Psoas muscle (tissue), 8 donors: ENCODE results near the gene ZBTB44. TPM values are rescaled to one million over a fixed set of nuclear protein-coding genes. Genes with fewer than 3 reads are reported as not detected.
A peak's percentile ranks its signal among the peaks of the same experiment; 100 is the strongest.
"Not testable (repeated sequence)": the region's sequence is repeated elsewhere in the genome, so short reads cannot be mapped to it uniquely, and the experiment has no call there.

Experiments
- ATAC-seq, 4 donors: fragments of 200-7000 bp; cut with Tn5 transposase; one replicate each; pipeline ENCODE4 v1.9.1; 2020; ENCODE audit warnings: moderate library complexity in 3 of 4, mild to moderate bottlenecking in 2 of 4
- DNase-seq, 2 donors: peaks; one replicate each; pipeline ENCODE4 v3.0.0-alpha.2; 2020
- H3K27ac ChIP-seq: fragments of 200-600 bp; one replicate; pipeline ENCODE4 v1.8.0; 2022
- H3K27me3 ChIP-seq, 3 donors: fragments of 200-600 bp in 1 of 3; one replicate each; pipeline versions ENCODE4 v1.6.1 to v1.8.0; 2013 to 2022; ENCODE audit warnings: low read length in 2 of 3, mild to moderate bottlenecking in 2 of 3, moderate library complexity in 1 of 3; ENCODE audit not compliant: insufficient read depth in 3 of 3
- H3K36me3 ChIP-seq, 2 donors: fragments of 200-600 bp in 1 of 2; one replicate each; pipeline versions ENCODE4 v1.6.1 to v1.8.0; 2013 to 2022; ENCODE audit warnings: low read depth in 1 of 2, mild to moderate bottlenecking in 1 of 2, moderate library complexity in 1 of 2; ENCODE audit not compliant: insufficient read depth in 1 of 2
- H3K4me1 ChIP-seq: fragments of 200-600 bp; one replicate; pipeline ENCODE4 v1.8.0; 2022
- H3K4me3 ChIP-seq: fragments of 200-600 bp; one replicate; pipeline ENCODE4 v1.8.0; 2022; ENCODE audit warnings: mild to moderate bottlenecking
- H3K9me3 ChIP-seq: fragments of 200-600 bp; one replicate; pipeline ENCODE4 v1.8.0; 2022
- WGBS, 3 donors: extraction: QIAGEN DNeasy Blood & Tissue Kit; methylation state at CpG; one replicate each; pipeline versions ENCODE4 v1.1.6 to v1.1.7; 2013; 5-methylcytosine and 5-hydroxymethylcytosine counted together
- intact Hi-C, 2 donors: fragments of 100-400 bp; cut with DNase I; formaldehyde crosslinking; loops; one replicate each; pipeline versions ENCODE4 v1.11.0 to v1.14.2; 2022
- polyA plus RNA-seq, 3 donors: library from polyadenylated mRNA; stranded (reverse); fragments of 200-250 nt; gene quantifications; one replicate each; pipeline ENCODE4 v1.2.3, GENCODE V29; 2013
- total RNA-seq, 4 donors: library from RNA; stranded (reverse); fragmentation: NEBNext Ultra II Directional in 2 of 4; extraction: Animal tissue kit (Norgen Biotek cat#: 25700) in 2 of 4; gene quantifications; one replicate each; pipeline versions ENCODE4 v1.2.1 to v1.2.4, GENCODE V29; 2021 to 2023
- TF ChIP-seq, protein P1 (sequence below): fragments of 200-600 bp; IDR thresholded peaks from one replicate; pipeline ENCODE4 v1.8.0; 2022; ENCODE audit warnings: antibody characterized with exemption
- donor health status: healthy with polysubstance abuse.
- donor health status: DM: no; HTN: no; CAD: no; lungs with moderate emphysema.
- donor health status: Bipolar disorder and iron deficiency.
- donor health status: healthy.
- donor health status: DM: yes; HTN: yes; CAD: no.
- donor health status: DM: no; HTN: no; CAD: no.
- donor health status: DM: no; HTN: no; CAD: no.
- donor health status: DM: yes; HTN: yes; CAD: no.

ZBTB44 gene
- total and polyA plus RNA-seq, 7 donors, result 8.6 to 77.2 (median 58.6) TPM

DNA sequence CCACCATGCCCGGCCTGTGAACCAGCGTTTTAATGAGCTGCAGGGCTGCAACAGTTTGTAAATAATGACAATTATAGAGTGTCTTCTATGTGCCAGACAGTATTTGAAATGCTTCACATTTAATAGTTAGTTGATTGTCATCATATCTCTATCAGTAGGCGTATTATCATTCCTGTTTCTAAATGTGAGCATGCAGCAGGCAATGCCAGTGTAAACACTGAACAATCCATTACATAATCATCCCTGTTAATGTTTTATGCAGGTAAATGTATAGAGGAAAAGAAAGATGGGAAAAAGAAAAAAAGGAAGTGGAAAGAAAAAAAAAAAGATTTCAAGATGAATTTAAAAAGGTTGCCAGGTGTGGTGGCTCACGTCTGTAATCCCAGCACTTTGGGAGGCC, 52.3 kb downstream of the ZBTB44 start:
- no peaks in the 10 kb centered on the region for H3K9me3 ChIP-seq
- H3K27ac ChIP-seq, result no peak overlapping the region
- ATAC-seq, result no peak
- no peak for DNase-seq
- intact Hi-C loops, result no loop called here
- TF ChIP-seq, protein P1, sequence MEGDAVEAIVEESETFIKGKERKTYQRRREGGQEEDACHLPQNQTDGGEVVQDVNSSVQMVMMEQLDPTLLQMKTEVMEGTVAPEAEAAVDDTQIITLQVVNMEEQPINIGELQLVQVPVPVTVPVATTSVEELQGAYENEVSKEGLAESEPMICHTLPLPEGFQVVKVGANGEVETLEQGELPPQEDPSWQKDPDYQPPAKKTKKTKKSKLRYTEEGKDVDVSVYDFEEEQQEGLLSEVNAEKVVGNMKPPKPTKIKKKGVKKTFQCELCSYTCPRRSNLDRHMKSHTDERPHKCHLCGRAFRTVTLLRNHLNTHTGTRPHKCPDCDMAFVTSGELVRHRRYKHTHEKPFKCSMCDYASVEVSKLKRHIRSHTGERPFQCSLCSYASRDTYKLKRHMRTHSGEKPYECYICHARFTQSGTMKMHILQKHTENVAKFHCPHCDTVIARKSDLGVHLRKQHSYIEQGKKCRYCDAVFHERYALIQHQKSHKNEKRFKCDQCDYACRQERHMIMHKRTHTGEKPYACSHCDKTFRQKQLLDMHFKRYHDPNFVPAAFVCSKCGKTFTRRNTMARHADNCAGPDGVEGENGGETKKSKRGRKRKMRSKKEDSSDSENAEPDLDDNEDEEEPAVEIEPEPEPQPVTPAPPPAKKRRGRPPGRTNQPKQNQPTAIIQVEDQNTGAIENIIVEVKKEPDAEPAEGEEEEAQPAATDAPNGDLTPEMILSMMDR, result no peak
- H3K27me3 ChIP-seq, result no peaks in the 10 kb centered on the region
- H3K4me1 ChIP-seq, result peaks cover 16% of the 10 kb centered on the region
- WGBS, 3 donors, result 74 to 89% (median 79%) methylated on average over 4 of the region's 4 CpGs
- H3K4me3 ChIP-seq, result no peak overlapping the region
- H3K36me3 ChIP-seq, result peaks cover 3 to 27% of the 10 kb centered on the region in 2 donors

DNA sequence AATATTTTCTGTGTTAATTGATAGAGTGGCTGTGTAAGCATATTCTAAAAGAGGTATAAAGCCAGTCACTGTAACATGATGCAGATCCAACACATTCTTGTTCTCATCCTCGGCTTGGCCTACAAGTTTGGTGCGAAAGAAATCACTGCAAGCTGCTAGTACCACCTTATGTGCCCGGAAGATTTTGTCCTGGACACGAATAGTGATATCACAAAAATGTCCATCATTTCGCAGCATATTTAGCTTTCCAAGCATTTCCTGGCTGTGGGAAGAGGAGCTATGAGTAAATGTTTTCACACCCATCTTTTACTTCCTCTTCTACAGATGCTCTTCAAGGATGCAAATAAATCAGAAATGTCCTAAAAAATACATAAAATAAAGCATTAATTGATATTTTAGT, 53.1 kb downstream of the ZBTB44 start:
- Histone ChIP-seq H3K27ac (no peak overlapping the region), H3K4me1 (peaks cover 16% of the 10 kb centered on the region), H3K27me3 (no peaks in the 10 kb centered on the region), H3K4me3 (no peak overlapping the region), H3K9me3 (no peaks in the 10 kb centered on the region), H3K36me3 (peaks cover 3 to 21% of the 10 kb centered on the region in 2 donors)
- intact Hi-C loops, result no loop called here
- TF ChIP-seq, protein P1, result no peak
- DNase-seq (no peak), ATAC-seq (peak in 1 of 4 donors; percentile 43)
- WGBS, 3 donors, result 33 to 55% (median 35%) methylated on average over 5 of the region's 5 CpGs

DNA sequence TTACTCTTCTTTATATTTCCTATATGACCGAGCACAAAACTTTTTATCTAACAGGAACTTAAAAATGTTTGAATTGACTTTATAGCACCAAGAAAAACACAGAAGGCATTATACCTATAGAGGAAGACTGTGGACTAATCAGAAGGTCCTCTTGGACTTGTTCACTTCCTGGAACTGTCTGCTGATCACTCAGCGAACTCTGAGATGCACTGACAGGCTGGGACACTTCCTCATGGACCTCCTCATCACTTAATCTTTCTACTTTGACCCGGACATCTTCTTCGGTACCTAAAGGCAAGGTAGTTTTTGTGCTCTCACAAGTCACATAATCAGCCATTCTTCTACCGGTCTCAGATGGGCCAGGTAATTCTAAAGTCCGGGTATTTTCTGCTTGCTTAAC, 54.0 kb downstream of the ZBTB44 start:
- Histone ChIP-seq H3K27ac (no peak overlapping the region), H3K4me1 (peaks cover 12% of the 10 kb centered on the region), H3K4me3 (no peak overlapping the region), H3K9me3 (no peaks in the 10 kb centered on the region), H3K27me3 (no peaks in the 10 kb centered on the region), H3K36me3 (peaks cover 3 to 16% of the 10 kb centered on the region in 2 donors)
- intact Hi-C loops, result no loop called here
- TF ChIP-seq, protein P1, result no peak
- WGBS, 3 donors, result 93 to 95% (median 94%) methylated on average over 6 of the region's 6 CpGs
- no peak for ATAC-seq
- no peak for DNase-seq

DNA sequence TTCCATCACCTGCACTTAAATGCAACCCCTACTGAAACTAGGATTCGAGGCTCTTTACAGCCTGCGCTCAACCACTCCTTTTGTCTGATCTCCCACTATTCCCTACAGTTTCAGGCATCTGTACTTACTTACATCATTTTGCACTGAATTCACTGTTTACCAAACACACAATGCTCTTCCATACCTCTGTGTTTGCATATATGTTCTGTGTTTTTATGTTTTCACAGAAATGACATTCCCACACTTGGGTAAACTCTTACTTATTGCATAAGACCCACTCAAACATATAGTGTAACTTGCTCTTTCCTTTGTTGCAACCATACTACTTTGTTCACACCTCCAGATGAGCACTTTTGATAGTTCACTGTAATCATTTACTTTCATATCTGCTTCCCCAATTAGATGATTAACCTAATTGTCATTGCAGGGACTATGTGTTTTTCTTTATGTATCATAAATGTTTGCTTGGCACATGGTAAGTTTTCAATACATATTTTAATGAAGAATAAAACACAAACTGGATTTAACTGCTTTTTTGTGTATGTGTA, 54.6 kb downstream of the ZBTB44 start:
- 97 to 100% (median 97%) methylated on average over 2 of the region's 2 CpGs for WGBS, 3 donors

DNA sequence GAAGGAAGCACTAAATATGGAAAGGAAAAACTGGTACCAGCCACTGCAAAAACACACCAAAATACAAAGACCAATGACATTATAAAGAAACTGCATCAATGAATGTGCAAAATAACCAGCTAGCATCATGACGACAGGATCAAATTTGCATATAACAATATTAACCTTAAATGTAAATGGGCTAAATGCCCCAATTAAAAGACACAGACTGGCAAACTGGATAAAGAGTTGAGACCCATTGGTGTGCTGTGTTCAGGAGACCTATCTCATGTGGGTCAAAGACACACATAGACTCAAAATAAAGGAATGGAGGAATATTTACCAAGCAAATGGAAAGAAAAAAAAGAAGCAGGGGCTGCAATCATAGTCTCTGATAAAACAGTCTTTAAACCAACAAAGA, 63.0 kb downstream of the ZBTB44 start:
- H3K27me3 ChIP-seq, H3K36me3 ChIP-seq, ATAC-seq, intact Hi-C loops, H3K27ac ChIP-seq, DNase-seq, H3K4me3 ChIP-seq, H3K9me3 ChIP-seq: not testable (repeated sequence)
- 85 to 91% (median 90%) methylated on average over 1 of the region's 1 CpG for WGBS, 3 donors
- H3K4me1 ChIP-seq, result peaks cover 14% of the 10 kb centered on the region

More for the DNA sequence above, 54.6 kb downstream of the ZBTB44 start:
- no peak for DNase-seq
- Histone ChIP-seq H3K27ac (no peak overlapping the region), H3K36me3 (peaks cover 3 to 16% of the 10 kb centered on the region in 2 donors), H3K4me1 (peaks cover 12% of the 10 kb centered on the region), H3K4me3 (no peak overlapping the region), H3K27me3 (no peaks in the 10 kb centered on the region), H3K9me3 (no peaks in the 10 kb centered on the region)
- TF ChIP-seq, protein P1, result no peak
- ATAC-seq, result no peak
- intact Hi-C loops, result no loop called here

DNA sequence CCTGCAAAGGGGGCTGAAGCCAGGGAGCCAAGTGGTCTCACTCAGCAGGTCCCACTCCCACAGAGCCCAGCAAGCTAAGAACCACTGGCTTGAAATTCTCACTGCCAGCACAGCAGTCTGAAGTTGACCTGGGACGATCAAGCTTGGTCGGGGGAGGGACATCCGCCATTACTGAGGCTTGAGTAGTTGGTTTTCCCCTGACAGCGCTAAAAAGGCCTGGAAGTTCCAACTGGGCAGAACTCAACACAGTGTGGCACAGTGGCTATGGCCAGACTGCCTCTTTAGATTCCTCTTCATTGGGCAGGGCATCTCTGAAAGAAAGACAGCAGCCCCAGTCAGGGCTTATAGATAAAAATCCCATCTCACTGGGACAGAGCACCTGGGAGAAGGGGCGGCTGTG, 64.8 kb downstream of the ZBTB44 start:
- H3K36me3 ChIP-seq, H3K27me3 ChIP-seq, ATAC-seq, DNase-seq, H3K9me3 ChIP-seq, H3K4me3 ChIP-seq, intact Hi-C loops, H3K27ac ChIP-seq: not testable (repeated sequence)
- H3K4me1 ChIP-seq, result peaks cover 23% of the 10 kb centered on the region
- 93 to 96% (median 94%) methylated on average over 5 of the region's 5 CpGs for WGBS, 3 donors
